OCI-LY7 (cell line): Measurements from ENCODE around the gene KRTDAP. TPM values are rescaled to one million over a fixed set of nuclear protein-coding genes. Genes with fewer than 3 reads are reported as not detected.

Experiments
- BruUV-seq: library from RNA; stranded (reverse); fragments of 400-500 nt; replicated peaks from 2 replicates; lab custom pipeline; 2021; lab: Mats Ljungman, UMichigan
- CTCF ChIA-PET: fragments of 300-600 bp; sonication (Branson Sonifier 250); formaldehyde crosslinking; loops from one replicate; lab custom pipeline; 2022; ENCODE audit warnings: antibody characterized with exemption; ENCODE audit not compliant: unreplicated experiment; lab: Charles Lee
- POLR2A ChIA-PET: fragments of 300-600 bp; sonication (Branson Sonifier 250); formaldehyde crosslinking; loops from one replicate; lab custom pipeline; 2022; ENCODE audit warnings: antibody characterized with exemption; lab: Charles Lee
- DNase-seq: peaks from one replicate; pipeline ENCODE4 v3.0.0-alpha.2; 2015; ENCODE audit warnings: low spot score
- H2AFZ ChIP-seq: fragments of 200-600 bp; sonication (generic), shearing (Covaris generic); 2 replicates; pipeline ENCODE4 v1.6.1; 2014; ENCODE audit warnings: mild to moderate bottlenecking, antibody characterized with exemption, low read length, moderate library complexity
- H3K27ac ChIP-seq: fragments of 200-600 bp; sonication (generic); 2 replicates; pipeline ENCODE4 v1.5.1; 2014; ENCODE audit warnings: mixed run types, low read depth, mild to moderate bottlenecking, moderate library complexity, low read length, inconsistent platforms; ENCODE audit not compliant: poor library complexity, severe bottlenecking
- H3K36me3 ChIP-seq: fragments of 200-600 bp; sonication (generic); 2 replicates; pipeline ENCODE4 v1.6.1; 2014; ENCODE audit warnings: mild to moderate bottlenecking, antibody characterized with exemption, low read length, moderate library complexity, mixed read lengths; ENCODE audit not compliant: insufficient read depth
- H3K4me1 ChIP-seq: fragments of 200-600 bp; sonication (generic); 2 replicates; pipeline ENCODE4 v1.5.1; 2014; ENCODE audit warnings: mild to moderate bottlenecking, low read length; ENCODE audit not compliant: insufficient read depth, poor library complexity, severe bottlenecking
- H3K4me2 ChIP-seq: fragments of 200-600 bp; sonication (generic); 2 replicates; pipeline ENCODE4 v1.6.1; 2014; ENCODE audit warnings: mild to moderate bottlenecking, low read length
- H3K4me3 ChIP-seq: fragments of 200-600 bp; sonication (generic); 2 replicates; pipeline ENCODE4 v1.5.1; 2014; ENCODE audit warnings: mild to moderate bottlenecking, low read depth, low read length; ENCODE audit not compliant: poor library complexity, severe bottlenecking
- H3K79me2 ChIP-seq: fragments of 200-600 bp; sonication (generic); 2 replicates; pipeline ENCODE4 v1.6.1; 2016; ENCODE audit warnings: low read depth, mild to moderate bottlenecking, low read length, moderate library complexity, mixed read lengths; ENCODE audit not compliant: insufficient read depth
- H3K9me2 ChIP-seq: fragments of 200-600 bp; sonication (generic); 2 replicates; pipeline ENCODE4 v1.6.1; 2016; ENCODE audit warnings: mild to moderate bottlenecking, low read length, mixed read lengths; ENCODE audit not compliant: insufficient read depth
- H3K9me3 ChIP-seq: fragments of 200-600 bp; sonication (generic); 2 replicates; pipeline ENCODE4 v1.6.1; 2014; ENCODE audit warnings: mild to moderate bottlenecking, mixed run types, low read length, mixed read lengths
- H4K20me1 ChIP-seq: fragments of 200-600 bp; sonication (generic); 2 replicates; pipeline ENCODE4 v1.6.1; 2014; ENCODE audit warnings: mild to moderate bottlenecking, antibody characterized with exemption, low read length, moderate library complexity, mixed read lengths; ENCODE audit not compliant: insufficient read depth
- EZH2phosphoT487 ChIP-seq: fragments of 200-600 bp; sonication (generic); IDR thresholded peaks from 2 replicates; pipeline ENCODE4 v1.6.1; 2018; ENCODE audit warnings: low read depth, borderline replicate concordance, mild to moderate bottlenecking, mixed run types, antibody characterized with exemption, low read length, moderate library complexity, mixed read lengths
- intact Hi-C: fragments of 100-400 bp; cut with micrococcal nuclease; formaldehyde crosslinking; loops from one replicate; pipeline ENCODE4 v1.10.0; 2022; ENCODE audit not compliant: unreplicated experiment
- total RNA-seq, 2 experiments: library from RNA; depleted of rRNA in 1 of 2; stranded (reverse); fragments of >200 nt in 1 of 2; shearing (Covaris generic) in 1 of 2; gene quantifications; 2 replicates each; pipeline ENCODE4 v1.2.3, GENCODE V29; 2014 to 2022
- TF ChIP-seq, protein P1 (sequence below): fragments of 200-600 bp; sonication (generic); conservative IDR thresholded peaks from 2 replicates; pipeline ENCODE4 v1.5.1; 2014; ENCODE audit warnings: mild to moderate bottlenecking, antibody characterized with exemption, low read length, moderate library complexity, mixed read lengths

Gene KRTDAP
- total RNA-seq, 2 experiments from 2014 or later: not detected

DNA sequence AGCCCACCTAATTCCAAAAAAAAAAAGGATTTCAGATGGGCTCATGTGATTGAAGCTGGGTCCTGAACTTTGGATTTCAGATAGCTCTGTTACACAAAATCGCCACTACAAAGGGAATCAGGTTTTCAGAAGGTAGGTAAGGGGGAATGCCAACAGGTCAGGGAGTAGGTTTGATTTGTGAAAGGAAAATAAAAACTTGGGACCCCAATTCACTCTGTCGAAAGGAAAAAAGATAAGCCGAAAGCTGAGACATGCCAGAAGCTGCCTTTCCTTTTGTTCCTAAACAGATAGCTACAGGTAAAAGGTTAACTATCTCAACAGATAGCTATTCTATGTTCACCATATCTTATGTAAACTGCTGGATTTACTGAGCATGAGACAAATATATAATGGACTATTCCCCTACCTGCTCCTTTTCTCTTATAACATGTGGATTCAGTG lies 4.0 kb downstream of the KRTDAP start:
- Histone ChIP-seq H2AFZ (no peak overlapping the region), H3K36me3 (no peaks in the 10 kb centered on the region), H4K20me1 (no peaks in the 10 kb centered on the region), H3K9me2 (no peaks in the 10 kb centered on the region), H3K79me2 (no peaks in the 10 kb centered on the region), H3K4me2 (no peak overlapping the region), H3K4me3 (no peak overlapping the region), H3K4me1 (peaks cover 11% of the 10 kb centered on the region), H3K9me3 (no peaks in the 10 kb centered on the region), H3K27ac (no peak overlapping the region)
- POLR2A ChIA-PET: interaction anchor here (0.6 kb wide), 1 partner anchor 127 kb away, joined by 4 read pairs; no protein-coding TSS in a partner anchor
- no peak for DNase-seq
- CTCF ChIA-PET: interaction anchor here (0.6 to 1.2 kb wide), 2 partner anchors 9 to 210 kb away, joined by 3 to 4 read pairs; no protein-coding TSS in a partner anchor
- no TSS peak for BruUV-seq
- TF ChIP-seq EZH2phosphoT487: no peak
- TF ChIP-seq, protein P1, sequence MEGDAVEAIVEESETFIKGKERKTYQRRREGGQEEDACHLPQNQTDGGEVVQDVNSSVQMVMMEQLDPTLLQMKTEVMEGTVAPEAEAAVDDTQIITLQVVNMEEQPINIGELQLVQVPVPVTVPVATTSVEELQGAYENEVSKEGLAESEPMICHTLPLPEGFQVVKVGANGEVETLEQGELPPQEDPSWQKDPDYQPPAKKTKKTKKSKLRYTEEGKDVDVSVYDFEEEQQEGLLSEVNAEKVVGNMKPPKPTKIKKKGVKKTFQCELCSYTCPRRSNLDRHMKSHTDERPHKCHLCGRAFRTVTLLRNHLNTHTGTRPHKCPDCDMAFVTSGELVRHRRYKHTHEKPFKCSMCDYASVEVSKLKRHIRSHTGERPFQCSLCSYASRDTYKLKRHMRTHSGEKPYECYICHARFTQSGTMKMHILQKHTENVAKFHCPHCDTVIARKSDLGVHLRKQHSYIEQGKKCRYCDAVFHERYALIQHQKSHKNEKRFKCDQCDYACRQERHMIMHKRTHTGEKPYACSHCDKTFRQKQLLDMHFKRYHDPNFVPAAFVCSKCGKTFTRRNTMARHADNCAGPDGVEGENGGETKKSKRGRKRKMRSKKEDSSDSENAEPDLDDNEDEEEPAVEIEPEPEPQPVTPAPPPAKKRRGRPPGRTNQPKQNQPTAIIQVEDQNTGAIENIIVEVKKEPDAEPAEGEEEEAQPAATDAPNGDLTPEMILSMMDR: no peak
- intact Hi-C loops: no loop called here

DNA sequence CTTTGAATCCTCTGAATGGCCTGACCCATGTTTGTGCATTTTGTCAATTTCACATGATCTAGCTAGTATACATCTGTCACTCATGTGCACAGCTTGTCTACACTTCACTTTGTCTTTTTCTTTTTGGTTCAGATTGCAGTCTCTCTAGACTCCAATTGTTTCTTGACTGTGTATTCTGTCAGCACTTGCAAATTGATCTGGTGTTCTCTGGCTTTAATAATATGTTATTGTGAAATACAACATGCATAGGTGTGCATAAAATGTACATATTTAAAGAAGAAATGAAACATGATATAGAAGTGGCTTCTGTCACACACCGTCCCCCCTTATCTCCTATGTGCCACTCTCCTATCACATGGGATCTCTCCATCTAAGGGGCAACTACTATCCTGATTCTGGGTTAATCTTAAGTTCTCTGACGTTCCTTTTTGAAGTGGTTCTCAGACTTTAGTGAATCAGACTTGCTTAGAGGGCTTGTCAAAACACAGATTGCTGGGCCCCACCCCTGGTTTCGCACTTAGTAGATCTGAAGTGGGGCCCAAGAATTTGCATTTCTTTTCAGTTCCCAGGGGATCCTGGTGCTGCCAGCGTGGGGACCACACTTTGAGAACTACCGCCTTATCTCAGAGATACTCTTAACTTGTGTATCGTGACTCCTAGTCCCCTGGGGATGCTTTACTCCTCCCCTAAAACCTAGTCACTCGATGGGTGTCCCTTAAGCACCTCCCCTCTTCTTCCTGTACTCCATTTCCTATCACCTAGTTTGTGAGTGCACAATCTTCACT lies 5.8 kb downstream of the KRTDAP start:
- ChIA-PET POLR2A (no interaction called here), CTCF (no interaction called here)
- Histone ChIP-seq H3K79me2 (no peaks in the 10 kb centered on the region), H4K20me1 (no peaks in the 10 kb centered on the region), H3K4me2 (peak overlapping the region; percentile 32), H3K4me3 (no peak overlapping the region), H3K9me3 (no peaks in the 10 kb centered on the region), H3K9me2 (no peaks in the 10 kb centered on the region), H3K27ac (no peak overlapping the region), H2AFZ (peak overlapping the region; percentile 5; the same call in 1 of the 2 replicates), H3K4me1 (peaks cover 11% of the 10 kb centered on the region), H3K36me3 (no peaks in the 10 kb centered on the region)
- BruUV-seq: no TSS peak
- peak; percentile 56 for DNase-seq
- intact Hi-C loops: no loop called here
- TF ChIP-seq EZH2phosphoT487: no peak
- TF ChIP-seq, protein P1: no peak

DNA sequence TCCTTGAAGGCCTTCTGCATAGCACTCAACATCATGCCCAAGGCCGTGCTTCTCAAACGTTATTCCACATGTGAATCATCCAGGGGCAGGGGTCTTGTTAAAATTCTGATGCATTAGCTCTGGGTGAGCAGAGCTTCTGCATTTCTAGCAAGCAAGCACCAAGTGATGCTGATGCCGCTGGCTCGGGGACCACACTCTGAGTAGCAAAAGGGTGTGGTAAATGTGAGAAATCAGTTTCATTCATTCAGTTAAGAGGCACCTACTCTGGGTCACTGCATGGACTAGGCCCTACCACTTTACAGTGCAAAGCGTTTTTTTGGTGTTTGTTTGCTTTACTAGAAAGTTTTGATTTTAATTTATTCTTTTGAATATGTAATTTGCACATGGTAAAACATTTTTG lies 7.2 kb downstream of the KRTDAP start:
- H3K79me2 ChIP-seq: no peaks in the 10 kb centered on the region
- H3K9me2 ChIP-seq: no peaks in the 10 kb centered on the region
- H3K36me3 ChIP-seq: no peaks in the 10 kb centered on the region
- H3K4me3 ChIP-seq: no peak overlapping the region
- BruUV-seq: no TSS peak
- H3K27ac ChIP-seq: no peak overlapping the region
- H3K4me2 ChIP-seq: no peak overlapping the region
- DNase-seq: no peak
- no peak for TF ChIP-seq EZH2phosphoT487
- TF ChIP-seq, protein P1: no peak
- intact Hi-C loops: no loop called here
- POLR2A ChIA-PET: no interaction called here
- no peaks in the 10 kb centered on the region for H3K9me3 ChIP-seq
- H4K20me1 ChIP-seq: no peaks in the 10 kb centered on the region
- H3K4me1 ChIP-seq: peaks cover 11% of the 10 kb centered on the region
- H2AFZ ChIP-seq: no peak overlapping the region
- CTCF ChIA-PET: no interaction called here
